Suprapubic skin (tissue), 4 donors: ENCODE data around the gene GRID1.

ENCODE experiments used
- CTCF ChIP-seq, 2 donors: fragments of 200-600 bp in 1 of 2; fragments of 450-650 bp in 1 of 2; sonication (generic) in 1 of 2; IDR thresholded peaks; one replicate each; pipeline ENCODE4 v1.5.1; 2016 to 2019; ENCODE audit warnings: antibody characterized with exemption in 2 of 2, mild to moderate bottlenecking in 1 of 2, moderate library complexity in 1 of 2
- EP300 ChIP-seq: sonication (generic); formaldehyde crosslinking; IDR thresholded peaks from one replicate; pipeline ENCODE4 v1.6.1; 2017; ENCODE audit warnings: antibody characterized with exemption
- POLR2AphosphoS5 ChIP-seq, 3 donors: sonication (generic); formaldehyde crosslinking; IDR thresholded peaks; one replicate each; pipeline ENCODE4 v1.6.1; 2017; ENCODE audit warnings: antibody characterized with exemption in 3 of 3

GRCh38 chr10:86231796-86232560 lies 134.6 kb downstream of the GRID1 start:
- TF ChIP-seq CTCF (IDR thresholded peaks at IDR 0.05) (no peak), EP300 (no peak), POLR2AphosphoS5 (IDR thresholded peaks at IDR 0.05) (no peak)
